Activated T-helper 2 cell treated with anti-CD3 and anti-CD28 coated beads, Interferon-gamma antibody, Interleukin-2, Interleukin-4, amounts not matched to agents 10 μg/mL and 5 μg/mL and 100 μg/mL, durations not matched to agents 14 hours and 24 hours and 36 hours (primary cell): ENCODE data around the gene UST. TPM values are rescaled to one million over a fixed set of nuclear protein-coding genes. Genes with fewer than 3 reads are reported as not detected.

Source experiments
- DNase-seq: peaks from one replicate; pipeline ENCODE4 v3.0.0; 2021; ENCODE audit warnings: low spot score
- H3K27ac Mint-ChIP-seq: one replicate; pipeline ENCODE4 v1.8.0; 2021; ENCODE audit warnings: mixed read lengths
- H3K27me3 Mint-ChIP-seq: one replicate; pipeline ENCODE4 v1.8.0; 2021; ENCODE audit warnings: low read depth, mixed read lengths
- H3K36me3 Mint-ChIP-seq: one replicate; pipeline ENCODE4 v1.8.0; 2021; ENCODE audit warnings: low read depth, mixed read lengths
- H3K4me1 Mint-ChIP-seq: one replicate; pipeline ENCODE4 v1.8.0; 2021; ENCODE audit warnings: low read depth, mixed read lengths
- H3K4me3 Mint-ChIP-seq: one replicate; pipeline ENCODE4 v1.8.0; 2021; ENCODE audit warnings: low read depth, mild to moderate bottlenecking, moderate library complexity, mixed read lengths
- H3K9me3 Mint-ChIP-seq: one replicate; pipeline ENCODE4 v1.8.0; 2021; ENCODE audit warnings: mixed read lengths
- intact Hi-C: fragments of 100-400 bp; cut with micrococcal nuclease; formaldehyde crosslinking; loops from one replicate; pipeline ENCODE4 v1.15.1; 2023
- total RNA-seq: library from RNA; stranded (reverse); gene quantifications from 2 replicates; pipeline ENCODE4 v1.2.3, GENCODE V29; 2022

Gene UST
- total RNA-seq, 1 donor from 2014 or later: 1.3 TPM

- Mint-ChIP-seq H3K4me3 (no peak overlapping the region), H3K27ac (no peak overlapping the region), H3K36me3 (no peaks in the 10 kb centered on the region), H3K9me3 (no peaks in the 10 kb centered on the region), H3K27me3 (peaks cover 13% of the 10 kb centered on the region), H3K4me1 (no peaks in the 10 kb centered on the region)
- intact Hi-C loops: no loop called here
- no peak for DNase-seq
These were observed 77.5 kb downstream of the UST start for GRCh38 chr6:148824291-148824690.

- Mint-ChIP-seq H3K4me1 (no peaks in the 10 kb centered on the region), H3K36me3 (no peaks in the 10 kb centered on the region), H3K9me3 (no peaks in the 10 kb centered on the region), H3K4me3 (no peak overlapping the region), H3K27me3 (peaks cover 13% of the 10 kb centered on the region), H3K27ac (no peak overlapping the region)
- no peak for DNase-seq
- intact Hi-C loops: no loop called here
These were observed 78.1 kb downstream of the UST start for GRCh38 chr6:148824960-148825359.

GRCh38 chr6:148825492-148825891, 78.7 kb downstream of the UST start:
- Mint-ChIP-seq H3K27ac (no peak overlapping the region), H3K4me1 (peaks cover 3% of the 10 kb centered on the region), H3K36me3 (no peaks in the 10 kb centered on the region), H3K27me3 (peaks cover 13% of the 10 kb centered on the region), H3K9me3 (no peaks in the 10 kb centered on the region), H3K4me3 (no peak overlapping the region)
- no peak for DNase-seq
- intact Hi-C loops: no loop called here

GRCh38 chr6:148827416-148828045, 80.7 kb downstream of the UST start:
- Mint-ChIP-seq H3K4me1 (peaks cover 8% of the 10 kb centered on the region), H3K9me3 (no peaks in the 10 kb centered on the region), H3K4me3 (no peak overlapping the region), H3K36me3 (no peaks in the 10 kb centered on the region), H3K27me3 (peaks cover 13% of the 10 kb centered on the region), H3K27ac (no peak overlapping the region)
- no peak for DNase-seq
- intact Hi-C loops: no loop called here

- peaks cover 8% of the 10 kb centered on the region for H3K4me1 Mint-ChIP-seq
- no peaks in the 10 kb centered on the region for H3K9me3 Mint-ChIP-seq
- H3K27me3 Mint-ChIP-seq: peaks cover 14% of the 10 kb centered on the region
- intact Hi-C loops: no loop called here
- H3K4me3 Mint-ChIP-seq: no peak overlapping the region
- no peak overlapping the region for H3K27ac Mint-ChIP-seq
- DNase-seq: no peak
- no peaks in the 10 kb centered on the region for H3K36me3 Mint-ChIP-seq
These were observed 81.2 kb downstream of the UST start for GRCh38 chr6:148828047-148828446.

- no peak overlapping the region for H3K27ac Mint-ChIP-seq
- peaks cover 10% of the 10 kb centered on the region for H3K27me3 Mint-ChIP-seq
- H3K4me1 Mint-ChIP-seq: peaks cover 8% of the 10 kb centered on the region
- H3K36me3 Mint-ChIP-seq: no peaks in the 10 kb centered on the region
- H3K9me3 Mint-ChIP-seq: no peaks in the 10 kb centered on the region
- H3K4me3 Mint-ChIP-seq: no peak overlapping the region
- DNase-seq: no peak
- intact Hi-C loops: loop anchor here (5.0 kb wide), 1 partner anchor 72 kb away; no protein-coding TSS in a partner anchor
These were observed 82.7 kb downstream of the UST start for GRCh38 chr6:148829415-148830101.

GRCh38 chr6:148830614-148831013, 83.8 kb downstream of the UST start:
- Mint-ChIP-seq H3K36me3 (no peaks in the 10 kb centered on the region), H3K4me3 (peak overlapping the region; percentile 0), H3K4me1 (peaks cover 8% of the 10 kb centered on the region), H3K9me3 (no peaks in the 10 kb centered on the region), H3K27me3 (peaks cover 10% of the 10 kb centered on the region), H3K27ac (no peak overlapping the region)
- DNase-seq: no peak
- intact Hi-C loops: loop anchor here (5.0 kb wide), 1 partner anchor 73 kb away; no protein-coding TSS in a partner anchor

- no peak overlapping the region for H3K4me3 Mint-ChIP-seq
- no peak overlapping the region for H3K27ac Mint-ChIP-seq
- no peaks in the 10 kb centered on the region for H3K9me3 Mint-ChIP-seq
- peaks cover 10% of the 10 kb centered on the region for H3K4me1 Mint-ChIP-seq
- no peak for DNase-seq
- peaks cover 10% of the 10 kb centered on the region for H3K27me3 Mint-ChIP-seq
- intact Hi-C loops: loop anchor here (5.0 kb wide), 1 partner anchor 74 kb away; no protein-coding TSS in a partner anchor
- no peaks in the 10 kb centered on the region for H3K36me3 Mint-ChIP-seq
These were observed 84.2 kb downstream of the UST start for GRCh38 chr6:148831064-148831463.

GRCh38 chr6:148831531-148831930, 84.7 kb downstream of the UST start:
- no peak overlapping the region for H3K4me3 Mint-ChIP-seq

GRCh38 chr6:148835920-148836441, 89.2 kb downstream of the UST start:
- no peak for DNase-seq
- H3K36me3 Mint-ChIP-seq: no peaks in the 10 kb centered on the region
- peak overlapping the region; percentile 26 for H3K27ac Mint-ChIP-seq
- H3K9me3 Mint-ChIP-seq: no peaks in the 10 kb centered on the region
- no peak overlapping the region for H3K4me3 Mint-ChIP-seq
- H3K27me3 Mint-ChIP-seq: peaks cover 12% of the 10 kb centered on the region
- intact Hi-C loops: no loop called here
- peaks cover 9% of the 10 kb centered on the region for H3K4me1 Mint-ChIP-seq

More at GRCh38 chr6:148831531-148831930, 84.7 kb downstream of the UST start:
- peaks cover 14% of the 10 kb centered on the region for H3K4me1 Mint-ChIP-seq
- H3K9me3 Mint-ChIP-seq: no peaks in the 10 kb centered on the region
- intact Hi-C loops: loop anchor here (5.0 kb wide), 1 partner anchor 74 kb away; no protein-coding TSS in a partner anchor
- H3K27me3 Mint-ChIP-seq: peaks cover 10% of the 10 kb centered on the region
- no peak overlapping the region for H3K27ac Mint-ChIP-seq
- no peaks in the 10 kb centered on the region for H3K36me3 Mint-ChIP-seq
- no peak for DNase-seq

- Mint-ChIP-seq H3K9me3 (no peaks in the 10 kb centered on the region), H3K36me3 (no peaks in the 10 kb centered on the region), H3K4me3 (no peak overlapping the region), H3K27ac (no peak overlapping the region), H3K4me1 (peaks cover 7% of the 10 kb centered on the region), H3K27me3 (peaks cover 12% of the 10 kb centered on the region)
- no peak for DNase-seq
- intact Hi-C loops: no loop called here
These were observed 89.9 kb downstream of the UST start for GRCh38 chr6:148836751-148837150.

- Mint-ChIP-seq H3K4me3 (no peak overlapping the region), H3K27ac (no peak overlapping the region), H3K27me3 (peaks cover 4% of the 10 kb centered on the region), H3K9me3 (no peaks in the 10 kb centered on the region), H3K36me3 (no peaks in the 10 kb centered on the region), H3K4me1 (peaks cover 7% of the 10 kb centered on the region)
- intact Hi-C loops: no loop called here
- no peak for DNase-seq
These were observed 91.1 kb downstream of the UST start for GRCh38 chr6:148837941-148838340.

- Mint-ChIP-seq H3K36me3 (no peaks in the 10 kb centered on the region), H3K27ac (no peak overlapping the region), H3K4me3 (no peak overlapping the region), H3K27me3 (peaks cover 2% of the 10 kb centered on the region), H3K4me1 (peaks cover 7% of the 10 kb centered on the region), H3K9me3 (no peaks in the 10 kb centered on the region)
- intact Hi-C loops: no loop called here
- DNase-seq: no peak
These were observed 92.2 kb downstream of the UST start for GRCh38 chr6:148839044-148839443.
